AG04450 (cell line): ENCODE data around the gene SLC4A4. TPM values are rescaled to one million over a fixed set of nuclear protein-coding genes. Genes with fewer than 3 reads are reported as not detected.

ENCODE experiments used
- CTCF ChIA-PET: fragments of 300-600, 350-600 bp; formaldehyde crosslinking; extraction: SDS; loops from one replicate; lab custom pipeline; 2022; ENCODE audit warnings: antibody characterized with exemption, inconsistent platforms; lab: Charles Lee
- POLR2A ChIA-PET: fragments of 350-600 bp; formaldehyde crosslinking; extraction: SDS; loops from one replicate; lab custom pipeline; 2021; ENCODE audit warnings: antibody characterized with exemption, inconsistent platforms; lab: Yijun Ruan, JAX
- DNase-seq: peaks from one replicate; pipeline ENCODE4 v3.0.0-alpha.2; 2011; ENCODE audit warnings: low read depth, low spot score
- H3K27ac ChIP-seq: one replicate; pipeline ENCODE4 v1.5.1; 2012; ENCODE audit warnings: low read depth, low read length, control low read depth
- H3K27me3 ChIP-seq: one replicate; pipeline ENCODE4 v1.6.0; 2012; ENCODE audit warnings: low read length; ENCODE audit not compliant: control insufficient read depth, insufficient read depth
- H3K4me3 ChIP-seq: 2 replicates; pipeline ENCODE4 v1.5.1; 2011; ENCODE audit warnings: mild to moderate bottlenecking, low read depth, low read length, control low read depth
- H3K9me3 ChIP-seq: 2 replicates; pipeline ENCODE4 v1.5.1; 2012; ENCODE audit warnings: low read length; ENCODE audit not compliant: control insufficient read depth, insufficient read depth
- CTCF ChIP-seq: IDR thresholded peaks from 2 replicates; pipeline ENCODE4 v1.5.1; 2011; ENCODE audit warnings: low read depth, low read length, control low read depth, inconsistent platforms
- polyA plus RNA-seq: library from polyadenylated mRNA; depleted of rRNA; stranded (reverse); fragments of >200 nt; gene quantifications from 2 replicates; pipeline ENCODE4 v1.2.3, GENCODE V29; 2011

The SLC4A4 gene
- polyA plus RNA-seq, 1 experiment: 17.5 TPM

DNA sequence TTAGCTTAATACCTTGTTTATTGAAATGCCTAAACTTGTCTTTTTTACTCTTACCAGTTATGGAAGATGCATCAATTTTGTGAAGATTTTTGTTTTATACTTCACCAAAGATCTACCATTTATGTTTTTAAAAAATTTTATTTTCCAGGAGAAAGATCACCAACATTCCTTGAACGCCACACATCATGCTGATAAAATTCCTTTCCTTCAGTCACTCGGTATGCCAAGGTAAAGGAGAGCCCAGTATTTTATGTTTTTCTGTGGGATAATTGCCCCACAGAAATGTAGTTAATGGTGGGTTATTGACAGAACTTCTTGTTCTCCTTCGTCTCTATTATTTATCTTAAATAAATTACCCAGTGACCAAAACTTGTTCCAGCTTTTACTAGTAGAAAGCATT is 228.0 kb downstream of the SLC4A4 start:
- no peak for DNase-seq
- TF ChIP-seq CTCF: no peak
- Histone ChIP-seq H3K9me3 (no peaks in the 10 kb centered on the region), H3K27me3 (no peaks in the 10 kb centered on the region), H3K4me3 (no peak overlapping the region), H3K27ac (no peak overlapping the region)
- ChIA-PET POLR2A (no interaction called here), CTCF (interaction anchor here (1.0 kb wide), 2 partner anchors 382 to 915 kb away, joined by 3 read pairs; no protein-coding TSS in a partner anchor)

- CTCF ChIA-PET: no interaction called here
These were observed 229.3 kb downstream of the SLC4A4 start for GRCh38 chr4:71568131-71568530.

DNA sequence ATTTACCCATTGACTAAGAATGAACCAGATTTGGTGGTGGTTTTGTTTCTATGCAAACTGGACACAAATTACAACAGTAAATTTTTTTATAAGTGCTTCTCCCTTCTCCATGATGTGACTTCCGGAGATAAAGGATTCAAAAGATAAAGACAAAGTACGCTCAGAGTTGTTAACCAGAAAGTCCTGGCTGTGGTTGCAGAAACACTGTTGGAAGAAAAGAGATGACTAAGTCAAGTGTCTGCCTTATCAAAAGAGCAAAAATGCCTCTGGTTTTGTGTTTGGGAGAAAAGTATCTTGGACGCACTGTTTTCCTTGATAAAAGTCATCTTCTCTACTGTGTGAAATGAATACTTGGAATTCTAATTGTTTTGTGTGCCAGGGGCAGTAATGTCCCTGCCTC is 231.7 kb downstream of the SLC4A4 start:
- Histone ChIP-seq H3K27me3 (no peaks in the 10 kb centered on the region), H3K27ac (no peak overlapping the region), H3K9me3 (no peaks in the 10 kb centered on the region), H3K4me3 (no peak overlapping the region)
- ChIA-PET POLR2A (no interaction called here), CTCF (no interaction called here)
- no peak for DNase-seq
- TF ChIP-seq CTCF: no peak

More at GRCh38 chr4:71568131-71568530, 229.3 kb downstream of the SLC4A4 start:
- POLR2A ChIA-PET: no interaction called here
- no peak for TF ChIP-seq CTCF
- no peaks in the 10 kb centered on the region for H3K9me3 ChIP-seq
- H3K27ac ChIP-seq: no peak overlapping the region
- DNase-seq: no peak
- no peak overlapping the region for H3K4me3 ChIP-seq
- no peaks in the 10 kb centered on the region for H3K27me3 ChIP-seq

- POLR2A ChIA-PET: no interaction called here
These were observed 232.5 kb downstream of the SLC4A4 start for GRCh38 chr4:71571346-71571745.

GRCh38 chr4:71583971-71584370 is 245.2 kb downstream of the SLC4A4 start:
- no peak for DNase-seq
- H3K27ac ChIP-seq: no peak overlapping the region
- H3K9me3 ChIP-seq: no peaks in the 10 kb centered on the region
- CTCF ChIA-PET: no interaction called here
- no peaks in the 10 kb centered on the region for H3K27me3 ChIP-seq
- POLR2A ChIA-PET: no interaction called here
- no peak for TF ChIP-seq CTCF
- no peak overlapping the region for H3K4me3 ChIP-seq

More at GRCh38 chr4:71571346-71571745, 232.5 kb downstream of the SLC4A4 start:
- no peaks in the 10 kb centered on the region for H3K27me3 ChIP-seq
- DNase-seq: no peak
- H3K4me3 ChIP-seq: no peak overlapping the region
- H3K9me3 ChIP-seq: no peaks in the 10 kb centered on the region
- no peak for TF ChIP-seq CTCF
- CTCF ChIA-PET: interaction anchor here (0.5 kb wide), 1 partner anchor 562 kb away, joined by 3 read pairs; no protein-coding TSS in a partner anchor
- H3K27ac ChIP-seq: no peak overlapping the region
